HepG2 (cell line): ENCODE data around the gene MRPL43. TPM values are rescaled to one million over a fixed set of nuclear protein-coding genes. Genes with fewer than 3 reads are reported as not detected.
A peak's percentile ranks its signal among the peaks of the same experiment; 100 is the strongest.

ENCODE experiments used
- ARNT2 ChIP-seq: sonication (generic); formaldehyde crosslinking; IDR thresholded peaks from 2 replicates; pipeline ENCODE4 v1.8.0; 2022; ENCODE audit warnings: mild to moderate bottlenecking, low read depth, missing genetic modification reagents, moderate library complexity
- ATF7 ChIP-seq, 2 experiments: fragments of 450-650 bp in 1 of 2; sonication (generic) in 1 of 2; formaldehyde crosslinking in 1 of 2; IDR thresholded peaks; 2 replicates each; pipeline versions ENCODE4 v1.4.0 to v1.6.1; 2016 to 2020; ENCODE audit warnings: antibody characterized with exemption in 1 of 2, mild to moderate bottlenecking in 1 of 2, missing genetic modification reagents in 1 of 2
- BRCA1 ChIP-seq: sonication (generic); formaldehyde crosslinking; IDR thresholded peaks from 2 replicates; pipeline ENCODE4 v1.4.0; 2020; ENCODE audit warnings: missing genetic modification reagents
- CBFB ChIP-seq: sonication (generic); formaldehyde crosslinking; IDR thresholded peaks from 2 replicates; pipeline ENCODE4 v1.4.0; 2020; ENCODE audit warnings: missing genetic modification reagents
- JUND ChIP-seq: sonication (generic); formaldehyde crosslinking; IDR thresholded peaks from 2 replicates; pipeline ENCODE4 v1.8.0; 2022; ENCODE audit warnings: mild to moderate bottlenecking, missing genetic modification reagents
- KDM5B ChIP-seq: sonication (generic); formaldehyde crosslinking; IDR thresholded peaks from 2 replicates; pipeline ENCODE4 v1.4.0; 2020; ENCODE audit warnings: missing genetic modification reagents, mild to moderate bottlenecking, borderline replicate concordance
- MTF2 ChIP-seq: sonication (generic); formaldehyde crosslinking; IDR thresholded peaks from 2 replicates; pipeline ENCODE4 v1.5.0; 2020; ENCODE audit warnings: missing genetic modification reagents, borderline replicate concordance
- NCOR1 ChIP-seq: fragments of 200-600 bp; sonication (generic); IDR thresholded peaks from 2 replicates; pipeline ENCODE4 v1.7.0; 2017; ENCODE audit warnings: antibody characterized with exemption, low read length, borderline replicate concordance
- NFE2L1 ChIP-seq: sonication (generic); formaldehyde crosslinking; IDR thresholded peaks from 2 replicates; pipeline ENCODE4 v1.4.0; 2020; ENCODE audit warnings: missing genetic modification reagents, mild to moderate bottlenecking, borderline replicate concordance
- NFKBIZ ChIP-seq: IDR thresholded peaks from 2 replicates; pipeline ENCODE4 v1.6.1; 2018; ENCODE audit warnings: missing genetic modification reagents, missing compliant biosample characterization
- SMAD3 ChIP-seq: sonication (generic); formaldehyde crosslinking; IDR thresholded peaks from 2 replicates; pipeline ENCODE4 v1.4.0; 2020; ENCODE audit warnings: missing genetic modification reagents
- ZBTB20 ChIP-seq: sonication (generic); formaldehyde crosslinking; IDR thresholded peaks from 2 replicates; pipeline ENCODE4 v1.8.1; 2023; ENCODE audit warnings: missing genetic modification reagents, low read depth, mild to moderate bottlenecking, borderline replicate concordance
- ZNF101 ChIP-seq: sonication (generic); formaldehyde crosslinking; IDR thresholded peaks from 2 replicates; pipeline ENCODE4 v1.4.0; 2020; ENCODE audit warnings: mild to moderate bottlenecking, low read depth, missing genetic modification reagents, borderline replicate concordance
- ZNF335 ChIP-seq: sonication (generic); formaldehyde crosslinking; IDR thresholded peaks from 2 replicates; pipeline ENCODE4 v1.4.0; 2020; ENCODE audit warnings: missing genetic modification reagents
- ZNF510 ChIP-seq: sonication (generic); formaldehyde crosslinking; IDR thresholded peaks from 2 replicates; pipeline ENCODE4 v1.4.0; 2020; ENCODE audit warnings: low read depth, mild to moderate bottlenecking, missing genetic modification reagents
- ZNF546 ChIP-seq: sonication (generic); formaldehyde crosslinking; conservative IDR thresholded peaks from 2 replicates; pipeline ENCODE4 v1.8.1; 2023; ENCODE audit warnings: mild to moderate bottlenecking, missing genetic modification reagents
- ZNF577 ChIP-seq: sonication (generic); formaldehyde crosslinking; IDR thresholded peaks from 2 replicates; pipeline ENCODE4 v1.4.0; 2020; ENCODE audit warnings: mild to moderate bottlenecking, low read depth, missing genetic modification reagents, borderline replicate concordance
- polyA plus RNA-seq, 8 experiments: library from polyadenylated mRNA; depleted of rRNA in 3 of 8; stranded (reverse) in 7 of 8; unstranded in 1 of 8; fragments of >200 nt; fragmentation: Illumina TruSeq in 4 of 8; extraction: Trizol in 4 of 8; gene quantifications; 2 replicates each; pipeline versions ENCODE4 v1.2.1 to v1.2.3, GENCODE V29; 2011 to 2016; ENCODE audit warnings: low read depth in 4 of 8, missing spikeins in 1 of 8, mixed read lengths in 1 of 8; ENCODE audit not compliant: insufficient read depth in 1 of 8
- total RNA-seq, 5 experiments: library from RNA; depleted of rRNA; stranded (reverse); fragments of >200 nt; fragmentation: Illumina TruSeq; extraction: Trizol; gene quantifications; 2 replicates each; pipeline ENCODE4 v1.2.3, GENCODE V29; 2016; ENCODE audit warnings: low read depth in 1 of 5
- TF ChIP-seq, protein P1 (sequence below): sonication (generic); formaldehyde crosslinking; IDR thresholded peaks from 2 replicates; pipeline ENCODE4 v1.4.0; 2020; ENCODE audit warnings: low read depth, missing genetic modification reagents
- TF ChIP-seq, protein P2 (sequence below): sonication (generic); formaldehyde crosslinking; IDR thresholded peaks from 2 replicates; pipeline ENCODE4 v1.4.0; 2020; ENCODE audit warnings: missing genetic modification reagents
- TF ChIP-seq, protein P3 (sequence below): sonication (generic); formaldehyde crosslinking; IDR thresholded peaks from 2 replicates; pipeline ENCODE4 v1.8.1; 2023; ENCODE audit warnings: mild to moderate bottlenecking, inconsistent platforms, moderate library complexity, missing genetic modification reagents, borderline replicate concordance

MRPL43 gene
- total and polyA plus RNA-seq, 2 of the 13 experiments (the other 11 are each of a cell fraction or from before 2014, with no cell fraction given): 71.0 to 73.7 TPM

DNA sequence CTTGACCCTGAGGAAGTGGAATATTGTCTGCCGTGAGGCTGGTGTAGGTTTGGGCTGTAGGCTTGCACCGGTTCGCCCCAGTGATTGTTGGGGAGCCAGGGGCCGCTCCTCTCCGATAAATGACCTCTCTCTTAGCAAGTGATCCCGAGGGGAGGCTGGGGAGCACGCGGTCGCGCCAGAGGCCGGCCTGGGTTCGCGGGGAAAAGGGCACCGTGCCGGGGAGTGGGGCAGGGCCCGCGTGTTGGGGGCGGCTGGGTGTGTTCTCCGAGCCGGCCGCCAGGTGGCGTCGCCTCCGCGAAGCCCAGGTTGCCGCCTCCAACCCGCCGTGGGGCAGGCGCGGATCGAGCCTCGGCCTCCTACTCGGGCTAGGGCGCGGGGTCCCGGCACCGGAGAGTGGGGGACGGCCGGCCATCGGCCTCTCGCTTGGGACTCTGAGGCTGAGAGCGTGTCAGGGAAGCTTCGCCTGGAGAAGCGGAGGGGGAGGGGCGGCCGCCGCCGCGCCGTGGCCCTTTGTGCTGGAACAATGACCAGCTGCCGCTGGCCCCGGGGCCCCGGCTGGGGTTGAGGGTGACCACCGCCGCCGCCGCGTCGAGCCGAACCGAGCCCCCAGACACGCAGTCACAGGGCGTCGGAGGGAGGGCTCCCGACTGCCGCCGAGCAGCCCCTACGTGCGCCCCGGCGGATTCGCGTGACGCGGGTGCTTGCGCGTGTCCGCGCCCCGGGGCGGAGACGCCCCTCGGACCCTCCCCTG is 11.9 kb upstream of the MRPL43 start (continued):
- no peak for TF ChIP-seq MTF2 (CRISPR knock-in tag)
- no peak for TF ChIP-seq ZNF510 (CRISPR knock-in tag)
- TF ChIP-seq, protein P1, sequence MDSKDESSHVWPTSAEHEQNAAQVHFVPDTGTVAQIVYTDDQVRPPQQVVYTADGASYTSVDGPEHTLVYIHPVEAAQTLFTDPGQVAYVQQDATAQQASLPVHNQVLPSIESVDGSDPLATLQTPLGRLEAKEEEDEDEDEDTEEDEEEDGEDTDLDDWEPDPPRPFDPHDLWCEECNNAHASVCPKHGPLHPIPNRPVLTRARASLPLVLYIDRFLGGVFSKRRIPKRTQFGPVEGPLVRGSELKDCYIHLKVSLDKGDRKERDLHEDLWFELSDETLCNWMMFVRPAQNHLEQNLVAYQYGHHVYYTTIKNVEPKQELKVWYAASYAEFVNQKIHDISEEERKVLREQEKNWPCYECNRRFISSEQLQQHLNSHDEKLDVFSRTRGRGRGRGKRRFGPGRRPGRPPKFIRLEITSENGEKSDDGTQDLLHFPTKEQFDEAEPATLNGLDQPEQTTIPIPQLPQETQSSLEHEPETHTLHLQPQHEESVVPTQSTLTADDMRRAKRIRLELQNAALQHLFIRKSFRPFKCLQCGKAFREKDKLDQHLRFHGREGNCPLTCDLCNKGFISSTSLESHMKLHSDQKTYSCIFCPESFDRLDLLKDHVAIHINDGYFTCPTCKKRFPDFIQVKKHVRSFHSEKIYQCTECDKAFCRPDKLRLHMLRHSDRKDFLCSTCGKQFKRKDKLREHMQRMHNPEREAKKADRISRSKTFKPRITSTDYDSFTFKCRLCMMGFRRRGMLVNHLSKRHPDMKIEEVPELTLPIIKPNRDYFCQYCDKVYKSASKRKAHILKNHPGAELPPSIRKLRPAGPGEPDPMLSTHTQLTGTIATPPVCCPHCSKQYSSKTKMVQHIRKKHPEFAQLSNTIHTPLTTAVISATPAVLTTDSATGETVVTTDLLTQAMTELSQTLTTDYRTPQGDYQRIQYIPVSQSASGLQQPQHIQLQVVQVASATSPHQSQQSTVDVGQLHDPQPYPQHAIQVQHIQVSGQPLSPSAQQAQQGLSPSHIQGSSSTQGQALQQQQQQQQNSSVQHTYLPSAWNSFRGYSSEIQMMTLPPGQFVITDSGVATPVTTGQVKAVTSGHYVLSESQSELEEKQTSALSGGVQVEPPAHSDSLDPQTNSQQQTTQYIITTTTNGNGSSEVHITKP: no peak
- TF ChIP-seq, protein P2, sequence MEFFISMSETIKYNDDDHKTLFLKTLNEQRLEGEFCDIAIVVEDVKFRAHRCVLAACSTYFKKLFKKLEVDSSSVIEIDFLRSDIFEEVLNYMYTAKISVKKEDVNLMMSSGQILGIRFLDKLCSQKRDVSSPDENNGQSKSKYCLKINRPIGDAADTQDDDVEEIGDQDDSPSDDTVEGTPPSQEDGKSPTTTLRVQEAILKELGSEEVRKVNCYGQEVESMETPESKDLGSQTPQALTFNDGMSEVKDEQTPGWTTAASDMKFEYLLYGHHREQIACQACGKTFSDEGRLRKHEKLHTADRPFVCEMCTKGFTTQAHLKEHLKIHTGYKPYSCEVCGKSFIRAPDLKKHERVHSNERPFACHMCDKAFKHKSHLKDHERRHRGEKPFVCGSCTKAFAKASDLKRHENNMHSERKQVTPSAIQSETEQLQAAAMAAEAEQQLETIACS (CRISPR knock-in tag): peak; percentile 86
- peak; percentile 70; the same call in 1 of the 2 replicates for TF ChIP-seq NFKBIZ (CRISPR knock-in tag)
- no peak for TF ChIP-seq ZNF546
- TF ChIP-seq ZBTB20 (CRISPR knock-in tag): no peak
- TF ChIP-seq ARNT2 (CRISPR knock-in tag): peak; percentile 77
- no peak for TF ChIP-seq ZNF101
- no peak for TF ChIP-seq ZNF577 (CRISPR knock-in tag)
- TF ChIP-seq, protein P3, sequence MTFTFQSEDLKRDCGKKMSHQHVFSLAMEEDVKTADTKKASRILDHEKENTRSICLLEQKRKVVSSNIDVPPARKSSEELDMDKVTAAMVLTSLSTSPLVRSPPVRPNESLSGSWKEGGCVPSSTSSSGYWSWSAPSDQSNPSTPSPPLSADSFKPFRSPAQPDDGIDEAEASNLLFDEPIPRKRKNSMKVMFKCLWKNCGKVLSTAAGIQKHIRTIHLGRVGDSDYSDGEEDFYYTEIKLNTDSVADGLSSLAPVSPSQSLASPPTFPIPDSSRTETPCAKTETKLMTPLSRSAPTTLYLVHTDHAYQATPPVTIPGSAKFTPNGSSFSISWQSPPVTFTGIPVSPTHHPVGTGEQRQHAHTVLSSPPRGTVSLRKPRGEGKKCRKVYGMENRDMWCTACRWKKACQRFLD (CRISPR knock-in tag): peak; percentile 90; the same call in 1 of the 2 replicates
- TF ChIP-seq NCOR1: no peak
- 0 out of 2 replicates have a peak, but pooled peaks have one; percentile 46 for TF ChIP-seq CBFB
- TF ChIP-seq BRCA1 (CRISPR knock-in tag): no peak
- peak; percentile 90 for TF ChIP-seq KDM5B (CRISPR knock-in tag)
- no peak for TF ChIP-seq ATF7 (IDR thresholded peaks at IDR 0.05)
- TF ChIP-seq ATF7 (CRISPR knock-in tag; IDR thresholded peaks at IDR 0.05): 0 out of 2 replicates have a peak, but pooled peaks have one; percentile 22
- TF ChIP-seq ZNF335 (CRISPR knock-in tag): no peak
- no peak for TF ChIP-seq SMAD3 (CRISPR knock-in tag)
- TF ChIP-seq JUND (CRISPR knock-in tag): no peak
- TF ChIP-seq NFE2L1 (CRISPR knock-in tag): no peak
